Erythroblast (primary cell): ENCODE results near the gene RAF1.
"Not testable (repeated sequence)": the region's sequence is repeated elsewhere in the genome, so short reads cannot be mapped to it uniquely, and the experiment has no call there.

Source experiments
- DNase-seq, 2 experiments: peaks; one replicate each; lab custom pipeline; 2025; lab: John Stamatoyannopoulos, UW
- GATA1 ChIP-seq: IDR thresholded peaks from 2 replicates; pipeline ENCODE4 v1.6.1; 2011; ENCODE audit warnings: low read depth, mild to moderate bottlenecking, control low read depth, low read length, moderate library complexity
- POLR2A ChIP-seq: IDR thresholded peaks from 2 replicates; pipeline ENCODE4 v1.6.1; 2011; ENCODE audit warnings: mild to moderate bottlenecking, low read length

Gene RAF1

DNA sequence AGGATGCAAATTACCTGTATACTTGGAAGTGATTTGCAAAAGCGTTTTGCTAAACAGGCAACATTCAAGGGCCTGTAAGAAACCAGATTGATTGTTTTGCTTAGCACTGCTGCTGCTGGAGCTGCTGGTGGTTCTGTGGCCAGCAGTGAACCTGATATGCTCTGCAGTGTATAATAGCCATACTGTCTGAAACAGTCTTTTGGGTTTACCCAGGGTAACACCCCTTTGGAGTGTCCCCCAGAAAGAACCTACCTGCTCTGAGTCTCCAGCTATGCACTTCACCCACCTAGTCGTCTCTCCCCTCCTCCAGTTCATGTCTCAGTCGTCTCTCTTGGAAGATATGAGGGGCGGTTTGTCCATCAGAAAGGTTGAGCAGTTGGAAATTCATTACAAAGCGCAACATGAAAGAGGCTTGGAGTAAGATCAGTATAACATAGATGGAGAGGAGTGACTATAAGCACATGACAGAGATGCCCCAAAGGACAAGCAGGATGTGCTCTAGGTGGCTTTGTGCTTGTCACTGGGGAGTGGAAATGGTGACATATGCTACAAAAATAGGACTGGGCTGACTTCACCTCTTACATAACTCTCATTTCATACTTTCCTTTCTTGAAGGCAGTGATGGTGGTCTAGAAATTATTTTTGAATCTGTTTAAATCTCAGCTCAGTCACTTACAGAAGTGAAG lies 103.3 kb downstream of the RAF1 start:
- DNase-seq: no peak
- no peak for TF ChIP-seq GATA1
- no peak for TF ChIP-seq POLR2A

DNA sequence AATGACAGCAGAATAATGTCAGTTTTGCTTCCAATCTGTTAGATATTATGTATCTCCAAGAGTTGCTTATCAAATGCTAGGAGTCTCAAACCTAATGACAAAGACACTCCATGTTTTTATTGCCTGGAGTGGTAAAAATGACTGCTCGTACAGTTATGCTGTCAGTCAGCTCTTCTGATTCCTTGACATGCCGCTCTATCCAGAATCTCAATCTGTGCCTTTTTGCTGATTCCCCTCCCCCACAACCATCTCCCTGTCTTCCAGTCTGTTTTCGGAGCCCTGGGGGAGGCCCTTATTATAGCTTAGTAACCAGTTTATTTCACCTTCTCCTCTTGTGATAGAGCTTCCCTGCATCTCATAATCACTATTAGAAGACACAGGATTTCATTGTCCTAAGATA lies 104.4 kb downstream of the RAF1 start:
- no peak for TF ChIP-seq GATA1
- no peak for TF ChIP-seq POLR2A
- DNase-seq: no peak

DNA sequence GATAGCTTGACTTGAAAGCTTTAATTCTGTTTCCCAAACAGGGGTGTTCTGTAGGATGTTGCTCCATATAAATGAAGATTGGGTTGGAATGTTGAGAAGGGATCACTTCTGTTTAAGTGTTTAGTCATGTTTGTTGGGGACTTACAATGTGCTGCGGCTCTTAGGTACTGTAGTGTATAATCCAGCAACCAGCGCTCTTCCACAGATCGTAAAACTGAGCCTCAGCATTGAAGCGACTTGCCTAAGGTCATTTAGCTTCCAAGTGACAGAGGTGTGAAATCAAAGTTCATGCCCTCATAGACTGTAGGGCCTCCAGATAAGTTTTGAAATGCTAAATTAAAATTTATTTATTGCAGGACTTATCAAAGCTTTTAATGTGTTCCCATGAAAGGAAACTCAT lies 105.2 kb downstream of the RAF1 start:
- no peak for DNase-seq
- TF ChIP-seq GATA1 (no peak), POLR2A (no peak)

DNA sequence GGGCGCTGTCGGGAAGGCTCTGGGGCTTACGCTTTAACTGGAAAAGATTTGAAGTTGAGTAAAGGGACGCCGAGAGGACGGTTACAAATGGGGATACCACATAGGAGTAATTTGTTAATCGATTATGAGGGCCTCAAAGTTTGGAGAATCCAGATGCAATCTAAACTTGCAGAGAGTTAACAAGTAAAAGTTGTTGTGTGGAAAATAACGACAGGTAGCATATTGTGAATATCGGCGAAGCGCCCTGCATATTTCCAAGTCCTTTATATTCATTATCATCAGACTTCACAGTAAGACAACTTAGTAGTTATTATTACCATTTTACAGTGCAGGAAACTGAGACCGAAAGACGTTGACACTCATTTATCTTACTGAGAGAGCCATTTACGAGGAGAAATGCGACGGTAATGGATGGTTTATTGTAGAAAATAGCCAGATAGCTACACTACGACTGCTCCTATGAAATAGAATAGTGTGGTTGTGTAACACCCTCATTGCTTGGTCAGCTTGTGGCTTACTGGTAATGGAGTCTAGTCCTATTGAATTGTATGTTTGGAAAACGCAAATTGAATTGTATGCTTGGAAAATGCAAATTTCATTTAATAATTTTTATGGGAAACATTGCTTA lies 106.3 kb downstream of the RAF1 start:
- peak; percentile 55 to 70 for DNase-seq
- TF ChIP-seq GATA1 (no peak), POLR2A (no peak)

DNA sequence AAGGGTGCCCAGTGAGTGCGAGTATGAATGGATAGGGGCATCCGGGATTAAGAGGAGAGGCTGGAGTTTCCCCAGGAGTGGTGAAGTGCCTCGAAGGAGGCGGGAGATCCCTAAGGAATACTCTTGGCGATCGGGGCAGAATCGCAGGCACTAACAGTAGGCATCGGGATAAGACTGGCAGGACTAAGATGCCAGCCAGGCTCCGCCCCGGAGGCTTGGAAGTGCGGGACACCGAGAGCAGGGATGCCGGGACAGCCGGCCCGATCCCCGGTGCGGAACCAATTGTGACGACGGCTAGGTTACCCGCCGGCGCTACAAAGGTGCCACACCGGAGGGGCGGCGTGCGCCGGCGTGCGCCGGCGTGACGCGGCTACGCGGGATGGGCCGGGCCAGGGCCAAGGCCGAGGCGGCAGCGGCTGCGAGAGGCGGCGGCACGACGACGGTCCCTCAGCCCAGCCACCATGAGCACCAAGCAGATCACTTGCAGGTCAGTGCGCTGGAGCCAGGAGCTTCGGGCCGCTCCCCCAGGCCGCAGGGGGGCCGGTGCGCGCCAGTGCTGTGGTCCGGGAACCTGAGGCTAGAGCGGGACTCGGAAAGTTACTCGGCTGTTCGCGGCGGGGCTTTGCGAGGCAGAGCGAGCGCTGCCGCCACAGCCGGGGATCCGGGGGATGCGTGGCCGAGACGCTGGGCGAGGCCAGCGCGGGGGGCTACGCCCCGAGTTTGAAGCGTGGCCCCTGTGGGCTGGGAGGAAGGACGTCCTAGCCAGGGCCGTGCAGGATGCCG lies 107.0 kb downstream of the RAF1 start, which contains the start of gene MKRN2:
Gene MKRN2 (plus strand): TSS at position 398 of the 783 bp plus-strand sequence. CDS start 64 bp downstream, at position 462.
- TF ChIP-seq GATA1 (no peak), POLR2A (peak; percentile 97)
- peak; percentile 93 to 96 for DNase-seq

DNA sequence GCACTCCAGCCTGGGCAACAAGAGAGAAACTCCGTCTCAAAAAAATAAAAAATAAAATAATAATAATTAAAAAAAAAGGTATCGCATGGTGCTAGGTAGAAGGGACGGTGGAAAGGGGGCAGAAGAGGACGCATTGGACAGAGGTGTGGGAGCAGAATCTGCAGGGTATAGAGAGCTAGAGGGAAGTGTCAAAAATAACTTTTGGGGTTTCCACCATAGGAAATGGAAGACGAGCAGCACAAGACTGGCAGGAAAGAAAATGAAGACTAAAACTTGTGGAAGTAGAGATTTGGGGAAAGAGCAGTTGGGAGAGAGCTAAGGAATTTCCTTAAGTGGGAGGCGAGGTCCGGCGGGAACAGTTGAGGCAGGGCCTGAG lies 107.6 kb downstream of the RAF1 start:
- TF ChIP-seq GATA1 (no peak), POLR2A (no peak)
- no peak for DNase-seq

DNA sequence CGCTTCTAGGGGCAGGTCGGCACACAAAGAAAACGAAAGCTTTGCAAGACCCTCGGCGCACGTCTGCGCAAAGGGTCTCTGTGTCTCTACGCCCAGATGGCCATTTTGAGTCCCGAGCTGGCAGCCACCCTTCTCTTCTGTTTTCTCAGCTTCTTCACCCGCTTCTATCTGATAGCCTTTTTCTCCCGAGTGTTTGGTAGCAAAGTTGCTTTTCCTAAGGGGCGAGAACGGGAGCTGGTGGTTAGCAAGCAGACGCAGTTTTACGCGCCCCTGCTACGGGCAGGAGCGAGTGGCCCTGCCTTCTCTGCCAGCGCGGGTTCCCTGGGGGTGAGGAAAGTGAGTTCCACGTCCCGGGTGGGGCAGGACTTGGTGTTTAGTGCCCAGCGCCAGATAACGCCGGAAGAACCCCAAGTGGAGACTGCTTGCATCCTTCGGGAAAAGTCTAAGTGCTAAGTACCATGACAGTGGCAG lies 110.0 kb downstream of the RAF1 start:
- DNase-seq: peak; percentile 71 to 72
- TF ChIP-seq POLR2A (peak; percentile 65), GATA1 (no peak)

DNA sequence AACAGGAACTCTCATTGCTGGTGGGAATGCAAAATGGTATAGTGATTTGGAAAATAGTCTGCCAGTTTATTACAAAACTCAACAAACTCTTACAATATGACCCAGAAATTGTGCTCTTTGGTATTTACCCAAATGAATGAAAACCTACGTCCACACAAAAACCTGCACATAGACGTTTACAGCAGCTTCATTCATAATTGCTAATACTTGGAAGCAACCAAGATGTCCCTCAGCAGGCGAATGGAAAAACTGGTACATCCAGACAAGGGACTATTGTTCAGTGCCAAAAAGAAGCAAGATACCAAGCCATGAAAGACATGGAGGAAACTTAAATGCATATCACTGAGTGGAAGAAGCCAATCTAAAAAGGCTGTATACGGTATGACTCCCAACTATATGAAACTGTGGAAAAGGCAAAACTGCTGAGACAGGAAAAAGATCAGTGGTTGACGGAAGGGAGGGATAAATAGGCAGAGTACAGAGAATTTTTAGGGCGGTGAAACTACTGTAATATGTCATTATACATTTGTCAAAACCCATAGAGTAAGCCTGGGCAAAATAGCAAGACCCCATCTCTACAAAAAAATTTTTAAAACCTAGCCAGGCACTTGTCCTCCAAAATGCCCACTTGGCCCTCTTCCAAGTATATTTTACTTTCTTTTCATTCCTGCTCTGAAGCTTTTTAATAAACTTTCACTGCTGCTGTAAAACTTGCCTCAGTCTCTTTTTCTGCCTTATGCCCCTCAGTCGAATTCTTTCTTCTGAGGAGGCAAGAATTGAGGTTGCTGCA lies 113.8 kb downstream of the RAF1 start:
- no peak for DNase-seq
- TF ChIP-seq POLR2A (no peak), GATA1 (no peak)

DNA sequence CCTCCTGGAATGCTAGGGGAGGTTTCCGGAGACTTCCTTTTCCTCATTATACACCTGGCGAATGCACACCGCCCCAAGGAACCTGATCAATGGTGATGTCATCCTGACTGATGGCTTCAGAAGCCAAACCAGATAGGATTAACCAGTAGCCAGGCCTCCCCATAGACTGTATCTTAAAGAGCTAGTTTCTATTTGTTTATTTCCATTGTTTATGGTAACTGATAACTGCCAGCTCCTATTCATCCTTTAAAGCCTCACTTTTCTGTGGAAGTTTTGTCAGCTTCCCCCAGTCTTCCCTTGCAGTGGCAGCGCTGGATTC lies 118.5 kb downstream of the RAF1 start, which contains the start of gene MKRN2OS:
Gene MKRN2OS (minus strand): TSS at position 27 of the 319 bp plus-strand sequence. CDS start 35 bp downstream, outside the sequence.
- DNase-seq: no peak
- no peak for TF ChIP-seq POLR2A
- TF ChIP-seq GATA1: no peak

DNA sequence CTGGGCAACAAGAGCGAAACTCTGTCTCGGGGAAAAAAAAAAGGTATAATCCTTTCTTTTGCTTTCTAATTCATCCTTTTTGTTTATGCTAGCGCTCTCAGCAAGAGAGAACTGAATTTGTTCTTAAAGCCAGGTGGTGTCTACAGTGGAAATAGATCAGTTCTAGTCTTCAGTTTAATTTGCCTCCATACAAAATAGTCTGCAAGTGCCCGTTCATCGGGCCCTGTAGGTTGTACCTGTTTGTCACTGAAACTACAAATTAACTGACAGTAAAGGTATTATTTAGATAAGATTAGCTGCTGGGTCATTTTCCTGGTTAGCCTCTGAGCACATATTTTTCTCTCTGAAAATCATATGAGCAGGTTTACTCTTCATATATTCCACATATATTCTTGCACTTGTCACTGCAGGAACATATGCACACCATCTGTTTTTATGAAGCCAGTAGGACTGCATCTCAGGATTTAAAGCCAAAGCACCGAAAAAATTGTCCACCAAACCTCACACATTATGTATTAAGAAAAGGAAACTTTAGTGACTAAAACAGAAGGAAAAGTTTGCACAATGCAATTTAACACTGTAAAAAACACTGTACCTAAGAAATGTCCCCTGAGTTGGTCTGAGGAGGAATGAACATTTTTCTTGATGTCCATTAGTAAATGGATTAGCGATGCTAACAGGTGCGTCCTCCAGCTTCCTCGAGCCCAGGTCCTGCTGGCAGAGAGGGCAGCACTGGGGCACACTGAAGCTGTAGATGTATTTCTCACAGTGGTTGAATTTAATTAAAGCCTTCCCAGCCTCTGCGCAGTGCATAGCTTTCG lies 119.1 kb downstream of the RAF1 start:
- no peak for DNase-seq
- TF ChIP-seq POLR2A (no peak), GATA1 (no peak)

DNA sequence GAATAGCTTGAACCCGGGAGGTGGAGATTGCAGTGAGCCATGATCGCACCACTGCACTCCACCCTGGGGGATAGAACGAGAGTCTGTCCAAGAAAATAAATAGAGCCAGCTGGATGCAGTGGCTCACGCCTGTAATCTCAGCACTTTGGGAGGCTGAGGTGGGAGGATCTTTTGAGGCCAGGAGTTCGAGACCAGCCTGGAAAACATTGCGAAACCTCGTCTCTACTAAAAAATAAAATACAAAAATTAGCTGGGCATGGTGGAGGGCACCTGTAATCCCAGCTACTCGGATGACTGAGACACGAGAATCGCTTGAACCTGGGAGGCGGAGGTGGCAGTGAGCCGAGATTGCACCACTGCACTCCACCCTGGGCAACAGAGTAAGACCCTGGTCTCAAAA lies 120.4 kb downstream of the RAF1 start:
- not testable (repeated sequence) for DNase-seq

DNA sequence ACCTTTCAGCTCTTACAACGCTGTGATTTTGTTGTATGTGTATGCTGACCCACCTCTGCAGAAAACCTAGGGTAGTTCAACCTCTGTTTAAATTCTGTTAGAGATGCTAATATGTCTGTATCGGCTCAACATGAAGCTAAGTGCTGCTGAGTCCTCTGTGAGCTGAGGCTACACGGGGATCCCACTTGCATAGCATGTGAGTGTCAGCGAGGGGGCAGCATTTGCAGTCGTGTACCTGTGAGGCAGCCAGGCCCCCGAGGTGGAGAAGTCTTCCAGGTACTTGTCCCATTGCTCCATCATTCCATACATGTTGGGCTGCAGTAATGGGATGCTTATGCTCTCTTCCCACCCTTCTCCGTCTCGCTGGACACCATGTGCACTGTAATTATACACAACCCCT lies 122.3 kb downstream of the RAF1 start:
- peak in 1 of 2 experiments; percentile 22 for DNase-seq
- TF ChIP-seq GATA1 (no peak), POLR2A (no peak)

DNA sequence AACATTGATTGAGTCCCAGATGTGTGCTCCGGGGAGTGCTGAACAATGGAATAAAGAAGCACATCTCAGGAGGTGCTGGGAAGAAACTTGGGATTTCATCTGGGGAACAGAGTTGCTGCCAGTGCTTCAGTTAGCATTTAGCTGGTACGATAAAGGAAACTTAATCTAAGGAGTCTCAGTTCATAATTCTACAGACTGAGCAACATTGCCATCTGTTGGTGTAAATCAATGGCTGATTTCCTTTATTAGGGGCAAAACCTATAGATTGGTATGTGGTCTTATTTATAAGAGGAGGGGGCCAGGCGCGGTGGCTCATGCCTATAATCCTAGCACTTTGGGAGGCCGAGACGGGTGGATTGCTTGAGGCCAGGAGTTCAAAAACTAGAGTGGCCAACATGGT lies 127.5 kb downstream of the RAF1 start:
- no peak for DNase-seq
- TF ChIP-seq GATA1 (no peak), POLR2A (no peak)
